GM18505 (cell line): ENCODE data around the gene RPL22.

Experiments
- ATAC-seq: cut with Tn5 transposase; IDR thresholded peaks from one replicate; pipeline ENCODE4 v1.9.1; 2021; ENCODE audit not compliant: unreplicated experiment
- POLR2A ChIP-seq: IDR thresholded peaks from 4 replicates; pipeline ENCODE4 v1.6.1; 2011; ENCODE audit warnings: borderline replicate concordance; ENCODE audit not compliant: insufficient read depth, insufficient read length; ENCODE audit errors: extremely low read depth

Gene RPL22

DNA sequence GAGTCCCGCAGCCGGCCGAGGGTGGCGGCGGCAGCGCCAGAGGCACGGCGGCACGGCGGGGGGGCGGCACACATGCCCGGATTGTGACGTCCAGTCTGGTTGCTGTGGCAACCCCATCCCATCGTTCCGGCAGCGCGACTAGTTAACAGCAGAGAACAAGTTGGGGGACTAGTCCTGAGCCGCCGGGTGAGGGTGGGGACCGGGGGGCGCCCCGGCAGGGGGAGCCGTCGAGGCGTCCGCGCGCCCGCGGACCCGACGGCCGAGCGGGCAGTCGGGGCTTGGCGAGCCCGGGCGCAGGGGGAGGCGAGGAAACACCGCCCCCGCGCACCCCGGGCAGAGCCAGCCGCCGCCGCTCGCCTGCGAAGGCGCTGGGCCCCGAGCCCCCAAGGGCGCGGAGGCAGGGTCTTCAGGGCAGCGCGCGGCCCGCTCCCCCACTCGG is 19.1 kb downstream of the RPL22 start, which contains the start of gene CHD5:
CHD5 (minus strand) TSS at position 54 of the 439 bp plus-strand sequence. CDS start 298 bp downstream, outside the sequence.
- no peak for TF ChIP-seq POLR2A
- no peak for ATAC-seq

DNA sequence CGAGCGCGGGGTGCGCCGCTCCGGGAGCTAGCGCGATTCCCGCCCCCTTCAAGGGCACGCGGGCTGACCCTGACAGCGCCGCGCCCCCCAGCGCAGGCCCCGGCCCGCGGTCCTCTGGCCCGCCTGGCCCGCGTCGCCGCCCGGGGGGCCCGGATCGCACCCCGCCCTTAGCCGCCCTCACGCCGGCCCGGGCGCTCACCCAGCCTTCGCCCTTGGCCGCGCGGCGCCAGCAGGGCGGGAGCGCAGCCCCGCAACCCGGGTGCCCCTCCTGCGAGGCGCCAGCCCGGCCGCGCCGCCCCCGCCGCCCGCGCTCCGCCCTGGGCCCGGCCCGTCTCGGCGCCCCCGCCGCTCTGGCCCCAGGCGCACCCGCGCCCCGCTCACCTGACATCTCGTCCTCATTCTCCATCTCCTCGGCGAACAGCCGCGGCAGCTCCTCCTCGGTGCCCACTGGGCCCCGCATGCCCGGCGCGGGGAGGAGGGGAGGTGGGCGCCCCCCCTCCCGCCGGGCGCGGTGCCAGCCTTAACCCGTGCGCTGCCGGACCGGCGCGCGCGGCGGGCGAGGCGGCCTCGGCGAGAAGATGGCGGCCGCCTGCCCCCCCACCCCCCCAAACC is 19.7 kb downstream of the RPL22 start:
- no peak for ATAC-seq
- TF ChIP-seq POLR2A: no peak

DNA sequence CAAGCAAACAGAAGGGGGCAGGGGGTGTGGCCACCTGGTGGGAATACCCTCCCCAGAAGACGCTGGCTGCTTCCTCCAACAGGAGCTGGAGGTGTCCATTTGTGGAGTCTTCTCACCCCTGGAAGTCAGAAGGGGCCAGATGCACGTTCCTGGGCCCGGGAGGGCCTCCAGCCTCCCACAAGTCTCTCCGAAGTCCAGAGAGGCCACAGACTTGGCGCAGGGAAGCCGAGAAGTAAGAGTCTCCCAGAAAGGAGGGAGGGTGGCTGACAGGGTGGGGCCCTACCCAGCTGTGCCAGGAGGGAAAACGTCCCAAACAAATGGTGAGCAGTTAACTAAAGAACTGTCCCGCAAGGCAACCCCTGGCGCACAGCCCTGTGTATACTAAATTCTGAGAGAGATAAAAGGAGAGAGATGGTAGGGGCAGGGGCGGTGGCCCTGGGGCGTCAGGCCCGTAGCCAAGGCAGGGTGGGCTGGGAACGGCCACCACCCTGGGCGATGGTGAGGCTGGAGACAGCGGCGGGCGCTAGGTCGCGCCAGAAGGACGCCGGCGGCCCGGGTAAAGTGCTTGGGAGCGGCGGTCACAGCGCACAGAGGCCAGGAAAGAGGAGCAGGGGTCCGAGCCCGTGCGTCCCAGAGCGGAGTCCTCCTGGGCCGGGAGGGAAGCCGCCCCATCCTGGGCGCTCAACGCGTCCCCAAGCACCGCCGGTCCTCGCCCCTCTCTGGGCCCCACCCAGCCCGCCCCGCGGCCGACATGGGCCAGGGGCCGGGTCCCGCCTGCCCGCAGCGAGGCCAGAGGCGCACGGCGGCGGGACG is 20.4 kb downstream of the RPL22 start:
- ATAC-seq: no peak
- no peak for TF ChIP-seq POLR2A

GRCh38 chr1:6177681-6178380 is 21.6 kb downstream of the RPL22 start:
- no peak for ATAC-seq
- no peak for TF ChIP-seq POLR2A

- no peak for TF ChIP-seq POLR2A
- no peak for ATAC-seq
Observed at GRCh38 chr1:6176779-6177178, 22.6 kb downstream of the RPL22 start.

DNA sequence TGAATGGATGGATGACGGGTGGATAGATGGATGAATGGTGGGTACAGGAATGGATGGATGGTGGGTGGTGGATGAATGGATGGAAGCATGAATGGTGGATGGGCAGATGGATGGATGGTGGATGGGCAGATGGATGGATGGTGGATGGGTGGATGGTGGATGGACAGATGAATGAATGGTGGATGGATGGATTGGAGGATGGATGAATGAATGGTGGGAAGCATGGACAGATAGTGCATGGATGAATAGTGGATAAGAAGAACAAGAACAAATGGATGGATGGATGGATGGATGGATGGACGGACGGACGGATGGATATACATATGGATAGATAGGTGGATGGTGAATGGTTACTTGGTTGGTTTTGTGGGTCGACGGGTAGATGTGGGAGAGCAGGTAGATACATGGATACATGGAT is 24.0 kb downstream of the RPL22 start:
- ATAC-seq: no peak
- no peak for TF ChIP-seq POLR2A

DNA sequence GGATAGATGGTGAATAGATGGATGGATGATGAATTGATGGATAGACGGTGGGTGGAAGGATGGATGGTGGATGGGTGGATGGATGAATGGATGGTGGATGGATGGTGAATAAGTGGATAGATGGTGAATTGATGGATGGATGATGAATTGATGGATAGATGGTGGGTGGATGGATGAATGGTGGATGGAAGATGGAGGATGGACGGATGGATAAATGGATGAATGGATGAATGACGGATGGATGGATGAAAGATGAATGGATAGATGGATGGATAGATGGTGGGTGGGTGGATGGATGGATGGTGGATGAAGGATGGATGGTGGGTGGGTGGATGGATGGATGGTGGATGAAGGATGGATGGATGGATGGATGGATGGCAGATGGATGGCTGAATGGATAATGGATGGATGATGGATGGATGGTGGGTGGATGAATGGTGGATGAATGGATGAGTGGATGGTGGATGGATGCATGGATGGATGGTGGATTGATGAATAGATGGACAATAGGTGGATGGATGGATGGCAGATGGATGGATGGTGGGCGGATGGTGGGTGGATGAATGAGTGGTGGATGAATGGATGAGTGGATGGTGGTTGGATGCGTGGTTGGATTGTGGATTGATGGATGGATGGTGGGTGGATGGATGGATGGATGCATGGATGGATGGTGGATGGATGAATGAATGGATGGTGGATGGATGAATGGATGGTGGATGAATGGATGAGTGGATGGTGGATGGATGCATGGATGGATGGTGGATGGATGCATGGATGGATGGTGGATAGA is 24.6 kb downstream of the RPL22 start:
- no peak for TF ChIP-seq POLR2A
- no peak for ATAC-seq

DNA sequence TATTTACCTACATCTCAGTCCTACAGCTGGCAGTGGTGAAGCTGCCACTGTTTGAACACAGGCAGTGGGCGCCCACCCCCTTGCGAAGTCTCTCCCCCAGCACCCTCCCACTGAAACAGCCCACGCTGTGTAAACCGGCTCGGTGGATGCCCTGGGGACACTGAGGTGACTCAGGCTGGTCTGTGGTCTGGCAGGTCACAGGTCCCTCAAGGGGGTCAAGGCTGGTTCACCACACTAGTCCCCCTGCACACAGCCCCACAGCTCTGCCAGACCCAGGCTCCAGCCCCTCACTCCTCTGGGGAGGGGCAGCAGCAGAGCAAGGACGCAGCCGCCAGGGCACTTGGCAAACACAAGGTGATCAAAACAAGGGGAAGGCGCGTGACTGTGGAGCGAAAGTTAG is 26.8 kb downstream of the RPL22 start:
- TF ChIP-seq POLR2A: no peak
- no peak for ATAC-seq

GRCh38 chr1:6171548-6172124 is 27.8 kb downstream of the RPL22 start:
- ATAC-seq: no peak
- no peak for TF ChIP-seq POLR2A

DNA sequence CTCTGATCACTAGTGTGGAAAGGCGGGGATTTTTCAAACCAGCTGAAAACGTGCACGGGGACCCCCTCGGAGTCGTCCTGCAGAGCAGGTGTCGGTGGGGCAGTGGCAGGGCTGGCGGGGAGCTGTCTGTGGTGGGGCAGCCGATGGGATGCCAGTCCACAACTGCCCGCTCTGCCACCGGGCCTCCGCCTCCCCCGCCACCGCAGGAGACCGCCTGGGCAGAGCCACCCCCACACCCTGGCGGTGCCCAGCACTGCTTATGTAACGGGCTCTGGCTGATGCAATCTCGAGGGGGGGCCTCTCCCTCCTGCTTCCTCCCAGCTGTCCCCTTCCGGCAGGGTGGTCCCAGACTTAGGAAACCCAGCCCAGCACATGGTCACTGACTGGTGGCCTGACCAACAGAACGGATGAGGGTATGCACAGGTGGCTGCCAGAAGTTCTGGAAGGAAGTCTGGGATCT is 28.6 kb downstream of the RPL22 start:
- no peak for ATAC-seq
- TF ChIP-seq POLR2A: no peak

DNA sequence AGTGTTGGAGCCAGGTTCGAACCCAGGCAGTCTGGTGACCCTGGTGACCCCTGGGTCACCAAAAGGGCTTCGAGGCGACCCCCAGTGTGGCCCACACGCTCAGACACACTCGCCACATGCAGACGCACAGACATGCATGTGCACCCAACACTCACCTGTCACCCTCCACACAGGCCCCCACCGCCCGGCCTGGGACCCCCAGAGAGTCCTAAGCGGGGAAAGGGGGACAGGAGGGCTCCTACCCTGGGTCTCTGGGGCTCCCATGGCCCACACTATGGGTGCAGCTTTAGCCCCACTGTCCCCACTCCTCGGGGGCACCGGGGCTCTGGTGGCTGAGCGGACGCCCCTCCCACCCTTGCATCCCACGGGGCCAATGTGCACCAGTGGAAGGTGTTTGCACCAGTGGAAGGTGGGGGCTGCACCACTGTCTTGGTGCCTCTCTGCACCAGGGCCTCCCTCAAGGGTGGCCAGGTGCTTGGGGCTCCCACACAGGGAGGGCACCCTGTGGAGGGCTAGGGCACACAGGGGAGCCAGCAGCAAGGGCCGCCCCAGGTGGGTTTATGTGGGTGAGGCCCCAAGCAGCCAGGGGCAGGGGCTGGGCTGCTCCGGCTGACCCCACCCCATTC is 29.2 kb downstream of the RPL22 start:
- no peak for TF ChIP-seq POLR2A
- no peak for ATAC-seq

- TF ChIP-seq POLR2A: no peak
- no peak for ATAC-seq
Observed at GRCh38 chr1:6168947-6169586, 30.3 kb downstream of the RPL22 start.
